Upper lobe of right lung (tissue), 1 donor: ENCODE measurements around the gene CEACAM4. TPM values are rescaled to one million over a fixed set of nuclear protein-coding genes. Genes with fewer than 3 reads are reported as not detected.

Experiments used
- ATAC-seq: fragments of 200-7000 bp; cut with Tn5 transposase; one replicate; pipeline ENCODE4 v1.9.1; 2020; ENCODE audit warnings: mild to moderate bottlenecking, moderate library complexity
- DNase-seq: peaks from one replicate; pipeline ENCODE4 v3.0.0-alpha.2; 2020
- H3K27ac ChIP-seq: fragments of 200-600 bp; one replicate; pipeline ENCODE4 v1.8.0; 2022
- H3K27me3 ChIP-seq: fragments of 200-600 bp; one replicate; pipeline ENCODE4 v1.8.0; 2022; ENCODE audit warnings: mild to moderate bottlenecking
- H3K36me3 ChIP-seq: fragments of 200-600 bp; one replicate; pipeline ENCODE4 v1.8.0; 2022
- H3K4me1 ChIP-seq: fragments of 200-600 bp; one replicate; pipeline ENCODE4 v1.8.0; 2022
- H3K4me3 ChIP-seq: fragments of 200-600 bp; one replicate; pipeline ENCODE4 v1.8.0; 2022; ENCODE audit warnings: mild to moderate bottlenecking
- H3K9me3 ChIP-seq: fragments of 200-600 bp; one replicate; pipeline ENCODE4 v1.8.0; 2022
- CTCF ChIP-seq: fragments of 200-600 bp; IDR thresholded peaks from one replicate; pipeline ENCODE4 v1.8.0; 2022; ENCODE audit warnings: antibody characterized with exemption
- intact Hi-C: fragments of 100-400 bp; cut with DNase I; formaldehyde crosslinking; loops from one replicate; pipeline ENCODE4 v1.11.0; 2022
- total RNA-seq: library from RNA; stranded (reverse); fragmentation: NEBNext Ultra II Directional; extraction: Animal tissue kit (Norgen Biotek cat#: 25700); gene quantifications from one replicate; pipeline ENCODE4 v1.2.1, GENCODE V29; 2021
- donor health status: DM: no; HTN: yes; CAD: no; lungs with severe emphysema.

The CEACAM4 gene
- total RNA-seq, 1 donor from 2014 or later, result 4.6 TPM

- intact Hi-C loops, result no loop called here
- Histone ChIP-seq H3K27ac (no peak overlapping the region), H3K9me3 (no peaks in the 10 kb centered on the region), H3K4me1 (no peaks in the 10 kb centered on the region), H3K36me3 (no peaks in the 10 kb centered on the region), H3K27me3 (no peaks in the 10 kb centered on the region), H3K4me3 (no peak overlapping the region)
- ATAC-seq, result no peak
- no peak for TF ChIP-seq CTCF
- DNase-seq, result no peak
These were observed 9.9 kb downstream of the CEACAM4 start for GRCh38 chr19:41616792-41617621.

- Histone ChIP-seq H3K27me3 (no peaks in the 10 kb centered on the region), H3K36me3 (no peaks in the 10 kb centered on the region), H3K4me3 (no peak overlapping the region), H3K27ac (no peak overlapping the region), H3K9me3 (no peaks in the 10 kb centered on the region), H3K4me1 (no peaks in the 10 kb centered on the region)
- no peak for TF ChIP-seq CTCF
- intact Hi-C loops, result no loop called here
- ATAC-seq (no peak), DNase-seq (no peak)
These were observed 11.7 kb downstream of the CEACAM4 start for GRCh38 chr19:41615207-41615606.

GRCh38 chr19:41612483-41612882, 14.4 kb downstream of the CEACAM4 start:
- Histone ChIP-seq H3K9me3 (no peaks in the 10 kb centered on the region), H3K27me3 (no peaks in the 10 kb centered on the region), H3K36me3 (no peaks in the 10 kb centered on the region), H3K4me3 (no peak overlapping the region), H3K27ac (no peak overlapping the region), H3K4me1 (no peaks in the 10 kb centered on the region)
- no peak for DNase-seq
- intact Hi-C loops, result no loop called here
- peak; percentile 58 for ATAC-seq
- TF ChIP-seq CTCF, result no peak

GRCh38 chr19:41610789-41611188, 16.1 kb downstream of the CEACAM4 start:
- Histone ChIP-seq H3K27me3 (no peaks in the 10 kb centered on the region), H3K9me3 (no peaks in the 10 kb centered on the region), H3K27ac (no peak overlapping the region), H3K36me3 (no peaks in the 10 kb centered on the region), H3K4me3 (no peak overlapping the region), H3K4me1 (no peaks in the 10 kb centered on the region)
- intact Hi-C loops, result no loop called here
- DNase-seq (no peak), ATAC-seq (no peak)
- no peak for TF ChIP-seq CTCF

GRCh38 chr19:41607668-41608067, 19.2 kb downstream of the CEACAM4 start:
- Histone ChIP-seq H3K27me3 (no peaks in the 10 kb centered on the region), H3K4me1 (no peaks in the 10 kb centered on the region), H3K27ac (no peak overlapping the region), H3K9me3 (no peaks in the 10 kb centered on the region), H3K4me3 (no peak overlapping the region), H3K36me3 (no peaks in the 10 kb centered on the region)
- DNase-seq (no peak), ATAC-seq (no peak)
- TF ChIP-seq CTCF, result no peak
- intact Hi-C loops, result no loop called here
